Measurements from ENCODE around the gene APC2. TPM values are rescaled to one million over a fixed set of nuclear protein-coding genes. Genes with fewer than 3 reads are reported as not detected.
"Not testable (repeated sequence)": the region's sequence is repeated elsewhere in the genome, so short reads cannot be mapped to it uniquely, and the experiment has no call there.

APC2 gene
- total RNA-seq, 2 experiments from 2014 or later, result 0.57 to 5.5 TPM

DNA sequence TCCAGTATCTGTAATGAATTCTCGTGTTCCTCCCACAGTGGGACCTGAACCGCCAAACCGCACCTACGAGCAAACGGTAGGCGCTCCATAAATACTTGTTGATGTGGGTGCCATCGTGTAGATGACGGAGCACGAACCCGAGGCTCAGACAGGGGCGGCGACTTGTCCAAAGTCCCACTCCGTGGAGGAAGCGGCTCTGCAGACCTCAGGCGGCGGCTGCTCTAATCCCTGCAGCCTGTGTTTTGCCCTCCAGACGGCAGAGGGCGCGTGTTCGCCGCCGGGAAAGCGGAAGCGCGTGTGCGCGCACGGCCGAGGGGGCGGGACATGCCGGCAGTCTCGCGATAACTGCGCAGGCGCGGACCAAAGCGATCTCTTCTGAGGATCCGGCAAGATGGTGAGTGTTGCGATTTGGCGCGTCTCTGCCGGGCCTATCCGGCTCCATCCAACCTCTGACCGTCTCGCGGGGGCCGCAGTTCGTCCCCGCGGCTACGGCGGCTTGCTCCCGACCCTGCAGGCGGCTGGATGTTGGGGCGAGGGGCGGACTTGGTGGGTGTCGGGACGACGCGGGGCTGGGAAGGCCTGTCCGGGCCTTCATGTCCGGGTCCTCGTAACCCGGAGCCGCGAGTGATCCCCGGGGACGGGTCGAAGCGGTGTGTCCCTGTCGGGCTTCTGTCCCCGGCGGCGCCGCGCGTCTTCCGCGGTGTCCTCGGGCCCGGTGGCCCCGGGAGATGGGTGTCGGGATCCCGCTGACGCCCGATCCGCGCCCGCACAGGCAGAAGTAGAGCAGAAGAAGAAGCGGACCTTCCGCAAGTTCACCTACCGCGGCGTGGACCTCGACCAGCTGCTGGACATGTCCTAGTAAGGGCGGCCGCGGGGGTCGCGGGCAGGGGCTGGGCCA is 11.6 kb upstream of the APC2 start, which contains the start of gene RPS15:
RPS15 (plus strand) TSS at position 362 of the 898 bp plus-strand sequence; CDS start at position 392, 30 bp downstream.
- Histone ChIP-seq H3K4me2 (ENCODE audit: low read length) (peak within 1 kb of the TSS; percentile 93), H3K27ac (ENCODE audit: low read depth, low read length, poor library complexity, severe bottlenecking) (peak within 1 kb of the TSS; percentile 68), H3K9me3 (ENCODE audit: low read length) (no peaks in the 10 kb centered on the region), H3K9me2 (ENCODE audit: insufficient read depth, low read length) (no peaks in the 10 kb centered on the region), H3K4me3 (ENCODE audit: low read depth, low read length, poor library complexity, severe bottlenecking) (peak within 1 kb of the TSS; percentile 96), H3K36me3 (ENCODE audit: insufficient read depth, low read length) (peaks cover 76% of the 10 kb centered on the region), H4K20me1 (ENCODE audit: insufficient read depth, low read length) (peaks cover 18% of the 10 kb centered on the region), H2AFZ (ENCODE audit: low read length) (peak within 1 kb of the TSS; percentile 54; the same call in 1 of the 2 replicates), H3K4me1 (ENCODE audit: insufficient read depth, low read length, poor library complexity, severe bottlenecking) (peaks cover 27% of the 10 kb centered on the region), H3K79me2 (ENCODE audit: insufficient read depth, low read depth, low read length) (peaks cover 34% of the 10 kb centered on the region)
- BruUV-seq (replicated peaks), result TSS peak; percentile 73
- POLR2A ChIA-PET, result no interaction called here
- TF ChIP-seq EZH2phosphoT487 (IDR thresholded peaks at IDR 0.05; ENCODE audit: borderline replicate concordance, low read depth, low read length) (no peak), CTCF (conservative IDR thresholded peaks at IDR 0.05; ENCODE audit: low read length) (peak; percentile 85)
- DNase-seq (ENCODE audit: low spot score), result peak; percentile 97
- intact Hi-C loops (cut with micrococcal nuclease; ENCODE audit: unreplicated experiment), result loop anchor here (1.0 to 5.0 kb wide), 2 partner anchors 31 to 161 kb away; partner anchors contain the start of genes DAZAP1 and FAM174C
- CTCF ChIA-PET (ENCODE audit: unreplicated experiment), result no interaction called here

- TF ChIP-seq CTCF (conservative IDR thresholded peaks at IDR 0.05; ENCODE audit: low read length), result no peak
- no peak for TF ChIP-seq EZH2phosphoT487 (IDR thresholded peaks at IDR 0.05; ENCODE audit: borderline replicate concordance, low read depth, low read length)
- ChIA-PET POLR2A (interaction anchor here (0.6 kb wide), 1 partner anchor 387 kb away, joined by 3 read pairs; no protein-coding TSS in a partner anchor), CTCF (ENCODE audit: unreplicated experiment) (no interaction called here)
- Histone ChIP-seq H3K4me1 (ENCODE audit: insufficient read depth, low read length, poor library complexity, severe bottlenecking) (peaks cover 30% of the 10 kb centered on the region), H3K27ac (ENCODE audit: low read depth, low read length, poor library complexity, severe bottlenecking) (peak overlapping the region; percentile 68), H3K9me3 (ENCODE audit: low read length) (no peaks in the 10 kb centered on the region), H2AFZ (ENCODE audit: low read length) (no peak overlapping the region), H3K4me2 (ENCODE audit: low read length) (peak overlapping the region; percentile 93), H4K20me1 (ENCODE audit: insufficient read depth, low read length) (peaks cover 18% of the 10 kb centered on the region), H3K36me3 (ENCODE audit: insufficient read depth, low read length) (peaks cover 71% of the 10 kb centered on the region), H3K4me3 (ENCODE audit: low read depth, low read length, poor library complexity, severe bottlenecking) (peak overlapping the region; percentile 96), H3K79me2 (ENCODE audit: insufficient read depth, low read depth, low read length) (peaks cover 34% of the 10 kb centered on the region), H3K9me2 (ENCODE audit: insufficient read depth, low read length) (no peaks in the 10 kb centered on the region)
- intact Hi-C loops (cut with micrococcal nuclease; ENCODE audit: unreplicated experiment), result loop anchor here (1.0 to 5.0 kb wide), 2 partner anchors 32 to 162 kb away; partner anchors contain the start of genes DAZAP1 and FAM174C
- peak; percentile 38 for DNase-seq (ENCODE audit: low spot score)
- BruUV-seq (replicated peaks), result no TSS peak
Measured at GRCh38 chr19:1438933-1439354, 11.0 kb upstream of the APC2 start.

DNA sequence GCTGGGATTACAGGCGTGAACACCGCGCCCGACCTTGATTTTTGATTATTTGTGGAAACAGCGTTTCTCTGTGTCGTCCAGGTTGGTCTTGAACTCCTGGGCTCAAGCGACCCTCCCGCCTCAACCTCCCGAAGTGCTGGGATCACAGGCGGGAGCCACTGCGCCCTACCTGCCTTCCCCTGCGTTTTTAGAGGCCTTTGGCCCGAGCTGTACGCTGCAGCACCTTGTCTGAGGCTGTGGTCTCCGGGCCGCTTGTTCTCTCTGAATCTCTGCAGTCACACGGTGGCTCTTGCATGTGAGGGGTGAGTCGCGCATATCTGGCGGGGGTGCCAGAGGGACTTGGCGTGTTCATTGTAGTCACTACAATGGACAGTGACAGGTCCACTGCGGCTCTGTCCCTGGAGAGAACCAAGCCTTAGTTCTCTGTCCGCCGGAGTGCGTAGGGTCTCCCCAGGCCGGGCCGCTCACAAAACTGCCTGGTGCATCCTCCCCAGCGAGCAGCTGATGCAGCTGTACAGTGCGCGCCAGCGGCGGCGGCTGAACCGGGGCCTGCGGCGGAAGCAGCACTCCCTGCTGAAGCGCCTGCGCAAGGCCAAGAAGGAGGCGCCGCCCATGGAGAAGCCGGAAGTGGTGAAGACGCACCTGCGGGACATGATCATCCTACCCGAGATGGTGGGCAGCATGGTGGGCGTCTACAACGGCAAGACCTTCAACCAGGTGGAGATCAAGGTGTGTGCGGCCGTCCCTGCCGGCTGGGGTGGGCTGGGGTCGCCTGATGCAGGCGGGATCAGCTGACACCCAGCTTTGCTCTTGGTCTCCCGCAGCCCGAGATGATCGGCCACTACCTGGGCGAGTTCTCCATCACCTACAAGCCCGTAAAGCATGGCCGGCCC is 10.2 kb upstream of the APC2 start:
- POLR2A ChIA-PET, result interaction anchor here (0.6 kb wide), 1 partner anchor 387 kb away, joined by 3 read pairs; no protein-coding TSS in a partner anchor
- H4K20me1 ChIP-seq (ENCODE audit: insufficient read depth, low read length), result peaks cover 18% of the 10 kb centered on the region
- CTCF ChIA-PET (ENCODE audit: unreplicated experiment); BruUV-seq (replicated peaks); H3K9me2 ChIP-seq (ENCODE audit: insufficient read depth, low read length); DNase-seq (ENCODE audit: low spot score); H3K9me3 ChIP-seq (ENCODE audit: low read length); H2AFZ ChIP-seq (ENCODE audit: low read length): not testable (repeated sequence)
- H3K79me2 ChIP-seq (ENCODE audit: insufficient read depth, low read depth, low read length), result peaks cover 34% of the 10 kb centered on the region
- intact Hi-C loops (cut with micrococcal nuclease; ENCODE audit: unreplicated experiment), result loop anchor here (5.0 kb wide), 1 partner anchor 162 kb away; the partner anchor contains the start of gene FAM174C
- H3K4me1 ChIP-seq (ENCODE audit: insufficient read depth, low read length, poor library complexity, severe bottlenecking), result peaks cover 38% of the 10 kb centered on the region
- peak overlapping the region; percentile 96 for H3K4me3 ChIP-seq (ENCODE audit: low read depth, low read length, poor library complexity, severe bottlenecking)
- H3K36me3 ChIP-seq (ENCODE audit: insufficient read depth, low read length), result peaks cover 63% of the 10 kb centered on the region
- peak overlapping the region; percentile 68 for H3K27ac ChIP-seq (ENCODE audit: low read depth, low read length, poor library complexity, severe bottlenecking)
- peak overlapping the region; percentile 93 for H3K4me2 ChIP-seq (ENCODE audit: low read length)
